Neural cell (in vitro differentiated cells): ENCODE results near the gene NOP9.

Source experiments
- EZH2 ChIP-seq: fragments of 200-600, 300-800 bp; shearing (Covaris generic), sonication (generic); IDR thresholded peaks from 2 replicates; pipeline ENCODE4 v1.6.1; 2014; ENCODE audit warnings: antibody characterized with exemption, low read length, borderline replicate concordance, mild to moderate bottlenecking; ENCODE audit not compliant: insufficient read depth, poor library complexity, severe bottlenecking
- MXI1 ChIP-seq: fragments of 450-650 bp; conservative IDR thresholded peaks from 2 replicates; pipeline ENCODE4 v1.6.1; 2014; ENCODE audit warnings: antibody characterized with exemption, mild to moderate bottlenecking; ENCODE audit not compliant: poor library complexity, severe bottlenecking
- TAF1 ChIP-seq: IDR thresholded peaks from 2 replicates; pipeline ENCODE4 v1.6.1; 2012; ENCODE audit warnings: low read depth
- TF ChIP-seq, protein P1 (sequence below): fragments of 450-650 bp; IDR thresholded peaks from 2 replicates; pipeline ENCODE4 v1.5.1; 2014; ENCODE audit warnings: antibody characterized with exemption, mild to moderate bottlenecking, moderate library complexity; ENCODE audit not compliant: poor library complexity, severe bottlenecking

DNA sequence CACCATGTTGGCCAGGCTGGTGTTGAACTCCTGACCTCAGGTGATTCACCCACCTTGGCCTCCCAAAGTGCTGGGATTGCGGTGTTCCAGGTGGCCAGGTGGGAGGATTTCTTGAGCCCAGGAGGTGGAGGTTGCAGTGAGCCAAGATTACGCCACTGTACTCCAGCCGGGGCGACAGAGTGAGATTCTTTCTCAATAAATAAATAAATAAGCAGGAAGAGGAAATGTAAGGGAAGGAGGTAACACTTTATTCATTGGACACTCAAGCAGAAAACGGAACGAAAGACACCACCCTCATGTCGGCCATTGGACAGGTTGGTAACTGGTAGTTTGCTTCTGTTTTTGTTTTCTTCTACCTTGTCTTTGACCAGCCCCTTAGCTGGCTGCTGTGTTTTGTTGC, 55.4 kb downstream of the NOP9 start:
- TF ChIP-seq TAF1 = no peak
- TF ChIP-seq, protein P1, sequence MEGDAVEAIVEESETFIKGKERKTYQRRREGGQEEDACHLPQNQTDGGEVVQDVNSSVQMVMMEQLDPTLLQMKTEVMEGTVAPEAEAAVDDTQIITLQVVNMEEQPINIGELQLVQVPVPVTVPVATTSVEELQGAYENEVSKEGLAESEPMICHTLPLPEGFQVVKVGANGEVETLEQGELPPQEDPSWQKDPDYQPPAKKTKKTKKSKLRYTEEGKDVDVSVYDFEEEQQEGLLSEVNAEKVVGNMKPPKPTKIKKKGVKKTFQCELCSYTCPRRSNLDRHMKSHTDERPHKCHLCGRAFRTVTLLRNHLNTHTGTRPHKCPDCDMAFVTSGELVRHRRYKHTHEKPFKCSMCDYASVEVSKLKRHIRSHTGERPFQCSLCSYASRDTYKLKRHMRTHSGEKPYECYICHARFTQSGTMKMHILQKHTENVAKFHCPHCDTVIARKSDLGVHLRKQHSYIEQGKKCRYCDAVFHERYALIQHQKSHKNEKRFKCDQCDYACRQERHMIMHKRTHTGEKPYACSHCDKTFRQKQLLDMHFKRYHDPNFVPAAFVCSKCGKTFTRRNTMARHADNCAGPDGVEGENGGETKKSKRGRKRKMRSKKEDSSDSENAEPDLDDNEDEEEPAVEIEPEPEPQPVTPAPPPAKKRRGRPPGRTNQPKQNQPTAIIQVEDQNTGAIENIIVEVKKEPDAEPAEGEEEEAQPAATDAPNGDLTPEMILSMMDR = no peak
- no peak for TF ChIP-seq EZH2
- TF ChIP-seq MXI1 = no peak
